CD4-positive, alpha-beta T cell treated with Interleukin-1 beta for 1 hour (primary cell): ENCODE measurements around the gene PANK3.
"Not testable (repeated sequence)": the region's sequence is repeated elsewhere in the genome, so short reads cannot be mapped to it uniquely, and the experiment has no call there.

ENCODE experiments used
- DNase-seq, 2 donors: peaks; one replicate each; pipeline ENCODE4 v3.0.0-alpha.2; 2020 to 2022

The PANK3 gene

GRCh38 chr5:168578538-168579487, at the start of gene PANK3:
PANK3 (minus strand) TSS chr5:168579368; CDS start chr5:168579283, 85 bp downstream.
- peak; percentile 1 to 29 for DNase-seq

GRCh38 chr5:168624850-168625364, 45.7 kb upstream of the PANK3 start:
- DNase-seq: no peak

DNA sequence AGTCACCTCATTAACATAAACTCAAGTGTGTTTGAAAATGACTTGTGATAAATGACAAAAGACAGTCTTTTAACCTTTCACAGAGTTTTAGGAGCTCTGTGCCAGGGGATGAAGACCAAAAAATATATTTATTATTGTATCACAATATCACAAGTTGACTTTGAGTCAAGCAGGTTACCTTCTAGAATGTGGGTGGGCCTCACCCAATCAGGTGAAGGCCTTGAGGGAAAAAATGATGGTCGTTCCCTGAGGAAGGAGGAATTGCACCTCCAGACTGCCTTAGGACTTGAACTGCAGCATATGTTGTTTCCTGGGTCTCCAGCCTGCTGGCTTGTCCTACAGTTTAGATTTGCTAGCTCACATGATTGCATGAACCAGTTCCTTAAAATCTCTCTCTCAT, 41.6 kb upstream of the PANK3 start:
- no peak for DNase-seq

DNA sequence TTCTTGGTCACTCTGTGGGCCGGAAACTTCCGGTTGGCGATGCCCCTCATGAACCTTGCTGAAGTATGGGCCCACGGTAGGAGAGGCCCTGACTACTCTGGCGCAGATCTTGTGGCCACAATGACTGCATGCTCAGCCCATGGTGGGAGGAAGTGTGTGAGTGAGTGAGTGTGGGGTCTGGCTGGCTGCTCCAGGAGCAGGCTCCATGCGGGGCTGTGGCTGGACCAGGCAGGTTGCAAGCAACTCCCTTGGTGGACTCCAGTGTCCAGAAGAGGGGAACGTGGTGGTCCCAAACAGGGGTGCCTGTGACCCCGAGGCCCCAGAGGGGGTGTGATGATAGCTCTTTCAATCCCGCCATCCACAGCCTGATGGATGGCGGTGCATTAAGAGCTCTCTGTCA, 35.5 kb upstream of the PANK3 start:
- DNase-seq: no peak

DNA sequence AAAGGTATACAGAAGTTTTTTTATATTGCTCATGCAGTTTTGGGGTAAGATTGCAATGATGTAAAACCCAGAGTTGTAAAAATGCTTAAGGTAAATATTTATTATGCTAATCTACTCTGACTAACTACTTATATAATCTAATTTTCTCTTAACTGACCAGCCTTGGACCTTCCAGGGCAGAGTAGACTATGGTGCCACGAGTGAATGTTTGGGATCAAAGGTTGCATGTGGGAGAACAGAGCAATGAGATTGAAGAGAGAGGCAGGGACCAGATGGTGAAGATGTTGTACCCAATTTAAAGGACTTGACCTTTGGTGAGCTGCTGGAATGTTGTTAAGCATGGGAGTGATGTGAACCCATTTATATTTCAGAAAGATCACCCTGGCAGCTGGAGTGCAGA, 34.8 kb upstream of the PANK3 start:
- no peak for DNase-seq

GRCh38 chr5:168613396-168613795, 34.2 kb upstream of the PANK3 start:
- no peak for DNase-seq

DNA sequence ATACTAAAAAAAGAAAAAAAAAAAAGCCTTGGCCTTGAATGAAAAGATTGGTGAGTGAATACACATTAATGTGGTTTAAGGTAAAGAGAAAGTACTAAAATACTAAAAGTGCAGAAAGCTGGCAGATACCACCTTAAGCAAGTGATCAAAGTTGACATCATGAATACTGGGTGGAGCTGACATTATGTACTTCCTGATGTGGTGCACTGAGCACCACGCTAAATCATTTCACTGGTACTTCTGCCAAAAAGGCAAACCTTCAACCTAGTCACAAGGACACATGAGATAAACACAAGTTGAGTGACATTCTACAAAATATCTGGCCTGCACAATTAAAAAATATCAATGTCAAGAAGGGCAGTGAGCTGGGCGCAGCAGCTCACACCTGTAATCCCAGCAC, 33.8 kb upstream of the PANK3 start:
- DNase-seq: peak in 1 of 2 donors; percentile 46

GRCh38 chr5:168612123-168612522, 33.0 kb upstream of the PANK3 start:
- no peak for DNase-seq

DNA sequence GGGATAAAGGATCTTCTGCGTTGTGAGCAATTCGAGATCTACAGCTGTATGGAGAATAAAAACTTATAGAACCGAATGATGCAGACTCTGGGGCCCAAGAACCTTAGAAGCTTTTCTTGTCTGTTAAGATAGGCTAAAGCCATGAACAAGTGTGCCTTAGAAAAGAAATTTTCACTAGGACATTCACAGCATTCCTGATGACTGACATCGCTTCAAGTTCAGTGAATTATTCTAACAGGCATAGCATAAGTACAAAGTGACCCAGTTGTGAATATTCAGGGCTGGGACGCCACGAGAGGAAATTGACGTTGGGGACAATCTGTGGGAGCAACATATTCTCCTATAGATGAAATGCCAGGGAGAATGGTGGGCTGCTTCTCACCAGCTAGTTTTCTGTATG, 32.0 kb upstream of the PANK3 start:
- DNase-seq: no peak

GRCh38 chr5:168609806-168610482, 30.8 kb upstream of the PANK3 start:
- no peak for DNase-seq

- no peak for DNase-seq
Measured at GRCh38 chr5:168608821-168609220, 29.7 kb upstream of the PANK3 start.

- no peak for DNase-seq
Measured at GRCh38 chr5:168608386-168608785, 29.2 kb upstream of the PANK3 start.

- no peak for DNase-seq
Measured at GRCh38 chr5:168607946-168608345, 28.8 kb upstream of the PANK3 start.

DNA sequence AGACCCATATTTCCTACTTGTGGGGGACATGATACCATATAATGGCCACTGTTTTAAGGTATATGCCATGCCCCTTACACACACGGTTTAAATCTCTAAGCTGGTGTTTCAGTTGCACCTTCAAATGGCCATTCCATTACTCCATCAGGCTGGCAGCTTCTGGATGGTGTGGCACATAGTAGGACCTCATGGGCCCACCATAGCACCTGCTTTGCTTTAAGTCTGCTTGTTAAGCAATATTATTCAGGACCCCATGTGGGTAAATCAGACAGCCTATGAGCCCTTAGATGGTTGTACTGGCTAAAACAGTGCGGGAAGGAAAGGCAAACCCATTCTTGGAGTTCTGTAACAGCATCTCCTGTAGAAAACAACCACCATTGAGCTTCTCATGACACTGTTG, 27.4 kb upstream of the PANK3 start:
- no peak for DNase-seq

DNA sequence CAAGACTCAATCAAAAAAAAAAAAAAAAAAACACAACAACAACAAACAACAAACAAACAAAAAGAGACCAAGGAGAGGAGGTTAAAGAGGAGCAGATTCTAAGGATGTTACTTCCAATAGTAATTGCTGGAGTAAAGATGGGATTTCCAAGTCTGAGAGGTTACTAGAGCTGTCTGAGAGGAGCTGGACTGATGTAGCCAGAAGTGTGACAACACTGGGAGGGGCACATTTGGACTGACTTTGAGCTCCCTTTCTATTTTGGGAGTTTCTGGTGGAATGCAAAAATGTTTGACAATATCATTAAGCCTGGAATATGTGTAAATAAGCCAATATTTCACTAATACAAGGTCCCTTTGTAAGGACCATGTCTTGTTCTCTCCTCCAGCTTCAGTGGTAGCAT, 25.3 kb upstream of the PANK3 start:
- no peak for DNase-seq

- DNase-seq: no peak
Measured at GRCh38 chr5:168603746-168604145, 24.6 kb upstream of the PANK3 start.

- no peak for DNase-seq
Measured at GRCh38 chr5:168602517-168602916, 23.3 kb upstream of the PANK3 start.

GRCh38 chr5:168601972-168602371, 22.8 kb upstream of the PANK3 start:
- DNase-seq: no peak

DNA sequence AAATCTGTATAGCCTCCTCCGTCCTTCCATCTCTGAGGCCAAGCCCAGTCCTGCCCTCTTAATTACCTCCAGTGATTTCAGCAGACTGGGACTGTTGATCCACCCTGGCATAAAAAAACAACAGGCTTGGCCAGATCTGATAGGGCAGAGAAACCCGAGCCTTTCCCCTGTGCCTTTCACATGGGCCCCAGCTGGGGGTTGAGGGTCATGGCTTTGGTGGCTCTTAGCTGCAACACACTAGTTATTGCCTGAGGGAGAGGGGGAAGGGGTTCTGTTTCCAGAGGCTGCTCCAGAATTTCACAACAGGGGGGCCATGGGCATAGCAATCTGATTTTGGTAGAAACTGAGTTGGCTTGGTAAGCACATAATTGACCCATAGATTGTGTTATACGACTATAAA, 21.2 kb upstream of the PANK3 start:
- DNase-seq: no peak

DNA sequence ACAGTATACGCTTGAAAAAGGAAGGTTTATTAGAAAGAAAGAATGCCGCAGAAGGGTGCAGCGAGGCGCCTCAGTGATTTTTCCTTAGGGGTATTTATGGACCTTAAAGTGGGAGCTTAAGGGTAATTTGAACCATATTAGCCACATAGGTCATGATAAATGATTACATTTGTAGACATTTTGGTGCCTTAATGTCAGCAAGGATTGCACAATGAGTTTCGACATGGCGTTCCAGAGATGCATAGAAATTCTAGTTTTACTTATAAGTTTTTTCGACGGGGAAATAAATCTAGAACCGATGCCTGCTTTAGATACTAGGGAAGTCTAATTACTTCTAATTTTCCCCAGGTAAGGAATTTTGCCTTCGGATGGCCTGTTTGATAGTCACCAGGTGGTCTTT, 20.7 kb upstream of the PANK3 start:
- no peak for DNase-seq

GRCh38 chr5:168598639-168599038, 19.5 kb upstream of the PANK3 start:
- no peak for DNase-seq

DNA sequence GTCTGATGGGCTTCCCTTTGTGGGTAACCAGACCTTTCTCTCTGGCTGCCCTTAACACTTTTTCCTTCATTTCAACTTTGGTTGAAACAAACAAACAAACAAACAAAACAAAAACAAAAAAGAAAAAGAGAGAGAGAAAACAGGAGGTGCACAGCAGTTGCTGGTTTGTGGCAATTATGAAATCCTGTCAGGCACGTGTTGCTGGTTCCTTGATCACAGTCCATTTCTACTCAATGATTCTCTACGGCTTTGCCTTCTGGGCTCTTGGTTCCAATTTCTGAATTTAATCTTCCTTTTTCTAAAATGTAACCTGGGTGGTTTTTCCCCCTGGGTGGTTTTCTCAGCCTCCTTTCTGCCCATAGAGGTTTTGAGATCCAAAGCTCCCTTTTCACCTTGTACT, 17.8 kb upstream of the PANK3 start:
- DNase-seq: no peak

- DNase-seq: not testable (repeated sequence)
Measured at GRCh38 chr5:168596122-168596521, 17.0 kb upstream of the PANK3 start.

GRCh38 chr5:168592014-168592368, 12.8 kb upstream of the PANK3 start:
- no peak for DNase-seq
